HL-60 (cell line): ENCODE measurements around the gene RITA1.

Experiments
- DNase-seq, 2 experiments: peaks; one replicate each; pipeline ENCODE4 v3.0.0-alpha.2; 2010 to 2020; ENCODE audit warnings: low read depth in 1 of 2, low spot score in 1 of 2
- H3K27ac ChIP-seq: fragments of 250-450 bp; sonication (Bioruptor Pico); replicated peaks from 2 replicates; pipeline ENCODE4 v1.5.1; 2020; ENCODE audit warnings: mild to moderate bottlenecking, moderate library complexity
- H3K27me3 ChIP-seq: fragments of 250-450 bp; sonication (Bioruptor Pico); 2 replicates; pipeline ENCODE4 v1.5.1; 2021; ENCODE audit warnings: mild to moderate bottlenecking, moderate library complexity; ENCODE audit not compliant: insufficient read depth, poor library complexity, severe bottlenecking
- H3K4me3 ChIP-seq: replicated peaks from 2 replicates; pipeline ENCODE4 v1.5.1; 2011; ENCODE audit warnings: mild to moderate bottlenecking, control low read depth, low read length; ENCODE audit not compliant: insufficient read depth
- GABPA ChIP-seq: IDR thresholded peaks from 2 replicates; pipeline ENCODE4 v1.6.1; 2012; ENCODE audit warnings: low read depth
- POLR2AphosphoS5 ChIP-seq: IDR thresholded peaks from 2 replicates; pipeline ENCODE4 v1.6.1; 2012; ENCODE audit warnings: low read depth
- REST ChIP-seq: IDR thresholded peaks from 2 replicates; pipeline ENCODE4 v1.6.1; 2012; ENCODE audit warnings: low read depth; ENCODE audit not compliant: insufficient replicate concordance
- SPI1 ChIP-seq: IDR thresholded peaks from 2 replicates; pipeline ENCODE4 v1.6.1; 2012; ENCODE audit warnings: low read depth, mild to moderate bottlenecking, borderline replicate concordance
- TF ChIP-seq, protein P1 (sequence below): IDR thresholded peaks from one replicate; pipeline ENCODE4 v1.5.1; 2011; ENCODE audit warnings: low read length, control low read depth, inconsistent platforms; ENCODE audit not compliant: insufficient read depth

RITA1 gene

GRCh38 chr12:113235976-113236375 lies 50.5 kb downstream of the RITA1 start:
- Histone ChIP-seq H3K27me3 (no peaks in the 10 kb centered on the region), H3K27ac (no peak overlapping the region), H3K4me3 (no peak overlapping the region)
- no peak for DNase-seq
- TF ChIP-seq SPI1 = no peak
- no peak for TF ChIP-seq POLR2AphosphoS5
- no peak for TF ChIP-seq REST
- TF ChIP-seq GABPA = no peak
- TF ChIP-seq, protein P1, sequence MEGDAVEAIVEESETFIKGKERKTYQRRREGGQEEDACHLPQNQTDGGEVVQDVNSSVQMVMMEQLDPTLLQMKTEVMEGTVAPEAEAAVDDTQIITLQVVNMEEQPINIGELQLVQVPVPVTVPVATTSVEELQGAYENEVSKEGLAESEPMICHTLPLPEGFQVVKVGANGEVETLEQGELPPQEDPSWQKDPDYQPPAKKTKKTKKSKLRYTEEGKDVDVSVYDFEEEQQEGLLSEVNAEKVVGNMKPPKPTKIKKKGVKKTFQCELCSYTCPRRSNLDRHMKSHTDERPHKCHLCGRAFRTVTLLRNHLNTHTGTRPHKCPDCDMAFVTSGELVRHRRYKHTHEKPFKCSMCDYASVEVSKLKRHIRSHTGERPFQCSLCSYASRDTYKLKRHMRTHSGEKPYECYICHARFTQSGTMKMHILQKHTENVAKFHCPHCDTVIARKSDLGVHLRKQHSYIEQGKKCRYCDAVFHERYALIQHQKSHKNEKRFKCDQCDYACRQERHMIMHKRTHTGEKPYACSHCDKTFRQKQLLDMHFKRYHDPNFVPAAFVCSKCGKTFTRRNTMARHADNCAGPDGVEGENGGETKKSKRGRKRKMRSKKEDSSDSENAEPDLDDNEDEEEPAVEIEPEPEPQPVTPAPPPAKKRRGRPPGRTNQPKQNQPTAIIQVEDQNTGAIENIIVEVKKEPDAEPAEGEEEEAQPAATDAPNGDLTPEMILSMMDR = no peak

DNA sequence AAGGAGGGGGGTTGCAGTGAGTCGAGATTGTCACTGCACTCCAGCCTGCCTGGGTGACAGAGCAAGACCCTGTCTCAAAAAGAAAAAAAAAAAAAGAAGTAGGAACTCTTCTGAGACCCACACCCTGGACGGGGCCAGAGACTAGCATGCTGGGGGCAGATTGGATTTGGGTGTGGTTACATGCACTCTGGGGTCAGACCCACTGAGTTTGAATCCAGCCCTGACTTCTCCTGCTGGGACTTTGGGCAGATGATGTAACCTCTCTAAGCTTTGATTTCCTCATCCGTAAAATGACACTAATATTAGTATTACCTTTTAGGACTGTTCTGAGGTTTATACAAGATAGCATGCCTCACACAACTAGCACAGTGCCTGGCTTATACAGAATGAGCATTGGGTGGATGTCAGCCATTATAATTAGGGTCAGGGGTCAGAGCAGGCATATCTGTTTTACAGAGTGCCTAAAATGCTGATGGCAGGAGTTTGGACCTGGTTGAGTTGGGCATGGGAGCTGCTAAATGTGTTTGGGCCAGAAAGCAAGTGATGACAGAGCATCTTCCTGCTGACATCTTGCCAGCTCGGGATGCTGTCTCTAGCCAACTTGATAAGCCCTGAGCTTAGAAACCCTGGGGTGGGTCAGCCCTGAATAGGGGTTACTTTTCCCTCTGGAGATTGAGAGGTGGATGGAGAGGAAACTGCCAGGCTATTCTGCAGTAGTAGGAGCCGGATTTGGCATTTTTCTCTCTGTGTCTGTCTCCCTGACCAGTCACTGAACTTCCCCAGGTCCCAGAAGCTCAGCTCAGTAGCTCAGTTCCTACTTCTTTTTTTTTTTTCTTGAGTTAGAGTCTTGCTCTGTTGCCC lies 51.2 kb downstream of the RITA1 start:
- TF ChIP-seq, protein P1 = no peak
- Histone ChIP-seq H3K27ac (no peak overlapping the region; the same call in 1 of the 2 replicates), H3K27me3 (no peaks in the 10 kb centered on the region), H3K4me3 (no peak overlapping the region)
- no peak for DNase-seq

GRCh38 chr12:113237748-113238147 lies 52.2 kb downstream of the RITA1 start:
- DNase-seq = peak in 1 of 2 experiments; percentile 19
- Histone ChIP-seq H3K27me3 (no peaks in the 10 kb centered on the region), H3K27ac (peak overlapping the region; percentile 43), H3K4me3 (no peak overlapping the region)
- no peak for TF ChIP-seq SPI1
- TF ChIP-seq, protein P1 = no peak
- TF ChIP-seq POLR2AphosphoS5 = no peak
- TF ChIP-seq GABPA = no peak
- no peak for TF ChIP-seq REST

DNA sequence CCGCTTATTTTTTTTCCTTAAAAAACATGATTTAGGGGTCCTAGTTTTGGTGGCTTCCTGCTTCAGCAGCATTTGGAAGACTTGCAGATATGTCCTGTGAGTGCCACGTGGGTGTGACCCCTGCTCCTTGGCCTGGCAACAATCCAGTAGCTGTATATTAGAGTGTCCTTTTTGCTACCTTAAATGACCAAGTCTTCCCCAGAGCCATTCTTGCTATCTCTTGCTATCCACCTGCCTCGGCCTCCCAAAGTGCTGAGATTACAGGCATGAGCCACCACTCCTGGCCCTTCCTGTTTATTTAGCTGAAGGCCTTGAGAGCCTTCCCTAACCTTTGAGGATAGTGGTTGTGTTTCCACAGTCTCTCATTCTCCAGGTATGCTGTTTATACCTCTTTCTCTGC lies 52.8 kb downstream of the RITA1 start:
- Histone ChIP-seq H3K27me3 (no peaks in the 10 kb centered on the region), H3K4me3 (no peak overlapping the region), H3K27ac (no peak overlapping the region; the same call in 1 of the 2 replicates)
- TF ChIP-seq, protein P1 = no peak
- TF ChIP-seq SPI1 = no peak
- no peak for TF ChIP-seq GABPA
- TF ChIP-seq REST = no peak
- TF ChIP-seq POLR2AphosphoS5 = no peak
- DNase-seq = no peak
